LNCAP (cell line): Measurements from ENCODE around the gene CCT3.

ENCODE experiments used
- TF ChIP-seq, protein P1 (sequence below): fragments of 450-650 bp; IDR thresholded peaks from 2 replicates; pipeline ENCODE4 v1.5.1; 2017; ENCODE audit warnings: mild to moderate bottlenecking

CCT3 gene

DNA sequence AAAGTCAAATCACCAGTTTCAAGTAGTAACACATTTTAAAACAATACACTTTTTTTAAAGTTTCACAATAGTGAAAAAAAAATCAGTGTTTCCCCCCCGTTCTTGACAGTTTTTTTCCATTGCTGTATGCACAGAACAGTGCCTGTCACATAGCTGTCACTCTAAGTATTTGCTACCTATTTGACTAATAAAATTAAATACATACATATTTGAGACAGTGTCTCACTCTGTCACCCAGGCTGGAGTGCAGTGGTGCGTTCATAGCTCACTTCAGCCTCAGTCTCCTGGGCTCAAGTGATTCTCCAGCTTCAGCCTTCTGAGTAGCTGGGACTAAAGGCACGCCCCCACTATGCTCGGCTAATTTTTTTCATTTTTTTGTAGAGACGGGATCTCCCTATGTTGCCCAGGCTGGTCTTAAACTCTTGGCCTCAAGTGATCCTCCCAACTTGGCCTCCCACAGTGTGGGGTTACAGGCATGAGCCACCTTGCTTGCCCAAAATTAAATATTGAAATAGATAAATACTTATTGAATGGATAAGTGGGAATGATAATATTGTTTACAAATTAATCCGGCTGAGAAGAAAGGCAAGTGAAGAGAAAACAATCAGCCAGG, 18.3 kb upstream of the CCT3 start:
- TF ChIP-seq, protein P1, sequence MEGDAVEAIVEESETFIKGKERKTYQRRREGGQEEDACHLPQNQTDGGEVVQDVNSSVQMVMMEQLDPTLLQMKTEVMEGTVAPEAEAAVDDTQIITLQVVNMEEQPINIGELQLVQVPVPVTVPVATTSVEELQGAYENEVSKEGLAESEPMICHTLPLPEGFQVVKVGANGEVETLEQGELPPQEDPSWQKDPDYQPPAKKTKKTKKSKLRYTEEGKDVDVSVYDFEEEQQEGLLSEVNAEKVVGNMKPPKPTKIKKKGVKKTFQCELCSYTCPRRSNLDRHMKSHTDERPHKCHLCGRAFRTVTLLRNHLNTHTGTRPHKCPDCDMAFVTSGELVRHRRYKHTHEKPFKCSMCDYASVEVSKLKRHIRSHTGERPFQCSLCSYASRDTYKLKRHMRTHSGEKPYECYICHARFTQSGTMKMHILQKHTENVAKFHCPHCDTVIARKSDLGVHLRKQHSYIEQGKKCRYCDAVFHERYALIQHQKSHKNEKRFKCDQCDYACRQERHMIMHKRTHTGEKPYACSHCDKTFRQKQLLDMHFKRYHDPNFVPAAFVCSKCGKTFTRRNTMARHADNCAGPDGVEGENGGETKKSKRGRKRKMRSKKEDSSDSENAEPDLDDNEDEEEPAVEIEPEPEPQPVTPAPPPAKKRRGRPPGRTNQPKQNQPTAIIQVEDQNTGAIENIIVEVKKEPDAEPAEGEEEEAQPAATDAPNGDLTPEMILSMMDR, result no peak

DNA sequence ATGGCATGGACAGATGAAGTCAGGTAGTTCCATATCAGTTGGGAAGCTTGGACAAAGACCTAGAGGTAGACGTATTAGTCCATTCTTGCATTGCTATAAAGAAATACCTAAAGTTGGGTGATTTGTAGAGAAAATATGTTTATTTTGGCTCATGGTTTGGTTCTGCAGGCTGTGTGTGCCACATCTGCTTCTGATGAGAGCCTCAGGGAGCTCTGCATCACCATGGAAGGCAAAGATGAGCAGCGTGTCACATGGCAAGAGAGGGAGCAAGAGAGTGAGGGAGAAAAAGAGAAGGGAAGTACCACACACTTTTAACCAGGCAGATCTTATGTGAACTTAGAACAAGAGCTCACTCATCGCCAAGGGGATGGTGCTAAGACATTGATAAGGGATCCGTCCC, 9.2 kb upstream of the CCT3 start:
- TF ChIP-seq, protein P1, result no peak

DNA sequence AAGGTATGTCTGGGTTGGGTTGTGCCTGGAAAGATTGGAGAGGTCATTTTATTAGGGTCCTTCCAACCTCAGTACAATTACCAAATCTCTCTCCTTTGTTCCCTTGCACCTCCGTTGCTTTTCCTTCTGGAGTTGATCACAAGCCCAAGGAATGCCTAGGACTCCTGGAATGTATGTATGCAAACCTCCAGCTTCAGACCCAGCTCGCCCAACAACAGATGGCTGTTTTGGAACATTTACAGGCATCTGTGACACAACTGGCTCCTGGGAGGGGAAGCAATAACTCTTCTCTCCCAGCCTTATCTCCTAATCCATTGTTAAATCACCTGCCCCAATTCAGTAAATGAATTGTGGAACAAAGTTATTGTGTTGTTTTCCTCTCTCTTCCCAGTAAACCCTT, 8.5 kb upstream of the CCT3 start:
- TF ChIP-seq, protein P1, result no peak

DNA sequence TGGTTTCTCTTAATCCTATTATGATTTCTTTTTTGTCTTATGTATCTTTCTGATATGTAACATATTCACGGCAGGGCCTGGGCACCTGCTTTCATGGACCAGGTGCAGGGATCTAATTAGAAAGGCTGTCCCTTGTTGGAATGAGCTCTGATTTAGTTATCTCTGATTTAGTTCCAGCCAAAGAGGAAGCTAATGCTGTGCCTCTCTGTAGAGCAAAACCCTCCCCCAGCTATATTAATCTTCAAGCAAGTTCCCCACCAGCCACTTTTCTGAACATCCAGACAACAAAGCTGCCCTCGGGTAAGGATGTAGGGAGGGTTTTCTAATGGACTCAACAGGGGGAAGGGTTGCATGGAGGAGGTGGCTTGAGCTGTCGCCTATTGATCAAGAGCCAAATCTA, 6.3 kb upstream of the CCT3 start:
- TF ChIP-seq, protein P1, result no peak

DNA sequence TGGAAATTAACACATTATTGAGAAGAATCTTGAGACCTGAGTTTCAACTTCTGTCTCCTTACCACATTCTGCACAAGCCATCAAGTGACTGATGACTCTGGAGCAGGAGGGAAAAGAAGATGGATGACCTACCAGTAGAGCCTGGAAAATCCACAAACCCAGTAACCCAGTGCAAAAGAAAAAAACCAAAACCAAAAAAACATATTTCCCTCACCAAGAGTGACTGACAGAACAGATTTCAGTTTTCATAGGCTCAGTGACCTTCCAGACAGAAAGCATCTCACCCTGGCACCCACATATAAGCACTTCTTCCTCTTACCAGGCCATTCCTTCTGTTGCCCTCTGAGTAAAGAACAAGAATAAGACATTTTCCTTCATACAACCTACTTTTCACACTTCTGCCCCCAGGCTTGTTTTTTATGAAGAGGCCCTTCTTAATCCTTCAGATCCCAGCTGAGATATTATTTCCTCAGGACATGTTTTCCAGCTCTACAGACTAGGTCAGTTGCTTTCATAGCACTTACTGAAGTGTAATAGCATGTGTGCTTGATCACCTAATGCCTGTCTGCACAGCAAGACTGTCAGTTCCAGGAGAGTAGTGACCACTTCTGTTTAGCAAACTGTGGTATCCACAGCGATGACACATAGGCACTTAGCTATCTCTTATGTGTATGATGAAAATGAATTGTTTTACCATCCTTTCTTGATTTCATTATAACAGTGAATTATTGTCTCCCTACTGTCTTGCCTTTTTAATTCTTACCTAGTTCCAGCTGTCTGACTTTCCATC, 4.3 kb upstream of the CCT3 start:
- TF ChIP-seq, protein P1, result no peak

- TF ChIP-seq, protein P1, result no peak
These were observed 258 bp downstream of the CCT3 start for GRCh38 chr1:156337888-156338179.

- TF ChIP-seq, protein P1, result no peak
These were observed 822 bp downstream of the CCT3 start for GRCh38 chr1:156337052-156337887.
